ENCODE data around the gene ADAM33. TPM values are rescaled to one million over a fixed set of nuclear protein-coding genes. Genes with fewer than 3 reads are reported as not detected.
A peak's percentile ranks its signal among the peaks of the same experiment; 100 is the strongest.

Gene ADAM33
- polyA plus RNA-seq, 1 donor from 2014 or later = not detected

DNA sequence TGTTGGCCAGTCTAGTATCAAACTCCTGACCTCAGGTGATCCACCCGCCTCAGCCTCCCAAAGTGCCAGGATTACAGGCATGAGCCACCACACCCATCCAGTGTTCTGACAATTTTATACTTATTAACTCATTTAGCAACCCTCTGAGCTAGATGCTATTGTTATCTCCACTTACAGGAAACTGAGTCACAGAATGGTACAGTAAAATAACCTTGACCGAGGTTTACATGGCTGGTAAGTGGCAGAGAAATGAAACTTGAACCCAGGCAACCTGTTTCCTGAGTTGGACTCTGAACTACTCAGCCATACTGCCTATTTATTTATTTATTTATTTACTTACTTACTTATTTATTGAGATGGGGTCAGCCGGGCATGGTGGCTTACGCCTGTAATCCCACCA, 37.2 kb upstream of the ADAM33 start:
- TF ChIP-seq TAF1 (IDR thresholded peaks at IDR 0.05; ENCODE audit: low read depth) = no peak
- TF ChIP-seq EZH2 (IDR thresholded peaks at IDR 0.05; ENCODE audit: borderline replicate concordance, insufficient read depth, low read length, poor library complexity, severe bottlenecking) = no peak
- TF ChIP-seq, protein P1, sequence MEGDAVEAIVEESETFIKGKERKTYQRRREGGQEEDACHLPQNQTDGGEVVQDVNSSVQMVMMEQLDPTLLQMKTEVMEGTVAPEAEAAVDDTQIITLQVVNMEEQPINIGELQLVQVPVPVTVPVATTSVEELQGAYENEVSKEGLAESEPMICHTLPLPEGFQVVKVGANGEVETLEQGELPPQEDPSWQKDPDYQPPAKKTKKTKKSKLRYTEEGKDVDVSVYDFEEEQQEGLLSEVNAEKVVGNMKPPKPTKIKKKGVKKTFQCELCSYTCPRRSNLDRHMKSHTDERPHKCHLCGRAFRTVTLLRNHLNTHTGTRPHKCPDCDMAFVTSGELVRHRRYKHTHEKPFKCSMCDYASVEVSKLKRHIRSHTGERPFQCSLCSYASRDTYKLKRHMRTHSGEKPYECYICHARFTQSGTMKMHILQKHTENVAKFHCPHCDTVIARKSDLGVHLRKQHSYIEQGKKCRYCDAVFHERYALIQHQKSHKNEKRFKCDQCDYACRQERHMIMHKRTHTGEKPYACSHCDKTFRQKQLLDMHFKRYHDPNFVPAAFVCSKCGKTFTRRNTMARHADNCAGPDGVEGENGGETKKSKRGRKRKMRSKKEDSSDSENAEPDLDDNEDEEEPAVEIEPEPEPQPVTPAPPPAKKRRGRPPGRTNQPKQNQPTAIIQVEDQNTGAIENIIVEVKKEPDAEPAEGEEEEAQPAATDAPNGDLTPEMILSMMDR (IDR thresholded peaks at IDR 0.05; ENCODE audit: poor library complexity, severe bottlenecking) = no peak
- TF ChIP-seq RAD21 (conservative IDR thresholded peaks at IDR 0.05) = no peak
- TF ChIP-seq MXI1 (conservative IDR thresholded peaks at IDR 0.05; ENCODE audit: poor library complexity, severe bottlenecking) = no peak
- TF ChIP-seq EP300 (conservative IDR thresholded peaks at IDR 0.05; ENCODE audit: poor library complexity, severe bottlenecking) = no peak
- no peak for TF ChIP-seq SMC3 (conservative IDR thresholded peaks at IDR 0.05; ENCODE audit: poor library complexity)
- no peak overlapping the region for H3K4me3 ChIP-seq (ENCODE audit: low read length)
- no peaks in the 10 kb centered on the region for H3K79me2 ChIP-seq (replicated peaks; ENCODE audit: insufficient read depth, low read length)
- H2AFZ ChIP-seq (ENCODE audit: low read depth, low read length) = no peak overlapping the region
- no peaks in the 10 kb centered on the region for H3K36me3 ChIP-seq (ENCODE audit: insufficient read depth, low read length)
- no peak overlapping the region for H3K4me2 ChIP-seq (ENCODE audit: low read length)
- H4K20me1 ChIP-seq (ENCODE audit: insufficient read depth) = no peaks in the 10 kb centered on the region
- H3K27ac ChIP-seq (ENCODE audit: low read length) = no peak overlapping the region
- no peaks in the 10 kb centered on the region for H3F3A ChIP-seq (ENCODE audit: insufficient read depth, low read length, poor library complexity, severe bottlenecking)
- H3K9ac ChIP-seq (ENCODE audit: low read length) = no peak overlapping the region
- H3K27me3 ChIP-seq (ENCODE audit: insufficient read depth, low read depth, low read length) = no peaks in the 10 kb centered on the region
- H3K9me3 ChIP-seq (ENCODE audit: low read length) = no peaks in the 10 kb centered on the region
- H3K9me2 ChIP-seq (ENCODE audit: insufficient read depth, low read length) = no peaks in the 10 kb centered on the region

DNA sequence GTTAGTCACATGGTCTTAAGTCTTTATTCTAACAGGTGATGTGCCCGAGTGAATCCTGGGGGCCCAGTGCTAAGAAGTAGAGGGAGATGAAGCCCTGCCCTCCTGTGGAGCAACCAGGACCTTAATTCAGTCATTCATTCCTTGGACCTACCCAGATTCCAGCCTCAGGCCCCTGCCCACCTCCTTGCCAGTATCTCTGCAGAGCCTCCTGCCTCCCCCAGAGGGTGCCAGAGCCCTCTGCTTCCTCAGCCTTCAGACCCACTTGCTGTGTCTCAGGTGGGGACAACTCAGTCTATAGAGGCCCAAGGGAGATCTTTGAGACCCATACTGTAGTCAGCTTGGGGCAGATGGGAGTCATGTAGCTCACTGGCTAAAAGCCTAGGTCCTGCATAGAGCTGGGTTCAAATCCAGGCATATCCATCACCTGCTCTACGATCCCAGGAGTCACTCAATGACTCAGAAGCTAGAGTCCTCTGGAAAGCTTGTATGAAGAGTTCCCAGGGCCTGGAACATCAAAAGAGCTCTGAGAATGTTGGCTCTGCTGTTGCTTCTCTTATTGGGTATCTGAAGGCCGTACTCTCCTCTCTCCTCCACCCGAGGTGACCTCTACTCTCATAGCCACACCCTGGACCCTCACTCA, 34.5 kb upstream of the ADAM33 start:
- Histone ChIP-seq H2AFZ (ENCODE audit: low read depth, low read length) (no peak overlapping the region), H4K20me1 (ENCODE audit: insufficient read depth) (no peaks in the 10 kb centered on the region), H3K27me3 (ENCODE audit: insufficient read depth, low read depth, low read length) (no peaks in the 10 kb centered on the region), H3K36me3 (ENCODE audit: insufficient read depth, low read length) (no peaks in the 10 kb centered on the region), H3K79me2 (replicated peaks; ENCODE audit: insufficient read depth, low read length) (no peaks in the 10 kb centered on the region), H3K27ac (ENCODE audit: low read length) (no peak overlapping the region), H3F3A (ENCODE audit: insufficient read depth, low read length, poor library complexity, severe bottlenecking) (no peaks in the 10 kb centered on the region), H3K4me2 (ENCODE audit: low read length) (no peak overlapping the region), H3K9ac (ENCODE audit: low read length) (no peak overlapping the region), H3K4me3 (ENCODE audit: low read length) (no peak overlapping the region), H3K9me2 (ENCODE audit: insufficient read depth, low read length) (no peaks in the 10 kb centered on the region), H3K9me3 (ENCODE audit: low read length) (no peaks in the 10 kb centered on the region)
- TF ChIP-seq, protein P1 (IDR thresholded peaks at IDR 0.05; ENCODE audit: poor library complexity, severe bottlenecking) = peak; percentile 70
- TF ChIP-seq EP300 (conservative IDR thresholded peaks at IDR 0.05; ENCODE audit: poor library complexity, severe bottlenecking) (no peak), TAF1 (IDR thresholded peaks at IDR 0.05; ENCODE audit: low read depth) (no peak), MXI1 (conservative IDR thresholded peaks at IDR 0.05; ENCODE audit: poor library complexity, severe bottlenecking) (no peak), SMC3 (conservative IDR thresholded peaks at IDR 0.05; ENCODE audit: poor library complexity) (peak; percentile 72), RAD21 (conservative IDR thresholded peaks at IDR 0.05) (peak; percentile 72)

DNA sequence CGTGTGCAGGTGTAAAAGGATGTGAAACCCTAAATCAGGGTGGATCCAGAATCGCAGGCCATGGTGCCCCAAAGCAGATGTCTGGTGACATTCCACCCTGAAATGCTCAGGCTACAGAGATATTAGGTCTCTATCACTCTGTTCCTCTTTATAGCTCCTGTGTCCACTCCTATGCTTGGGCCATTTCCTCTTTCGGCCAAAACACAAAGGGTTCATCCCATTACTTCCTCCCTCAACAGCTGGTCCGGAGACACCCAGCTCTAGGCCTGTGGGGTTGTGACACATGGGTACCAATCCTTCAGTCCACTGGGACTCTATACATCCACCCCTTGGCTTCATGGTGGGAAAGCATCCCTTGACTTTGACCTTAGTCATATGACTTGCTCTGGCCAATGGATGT, 32.3 kb upstream of the ADAM33 start:
- Histone ChIP-seq H2AFZ (ENCODE audit: low read depth, low read length) (no peak overlapping the region), H4K20me1 (ENCODE audit: insufficient read depth) (no peaks in the 10 kb centered on the region), H3K9me2 (ENCODE audit: insufficient read depth, low read length) (no peaks in the 10 kb centered on the region), H3F3A (ENCODE audit: insufficient read depth, low read length, poor library complexity, severe bottlenecking) (no peaks in the 10 kb centered on the region), H3K36me3 (ENCODE audit: insufficient read depth, low read length) (no peaks in the 10 kb centered on the region), H3K9me3 (ENCODE audit: low read length) (no peaks in the 10 kb centered on the region), H3K27me3 (ENCODE audit: insufficient read depth, low read depth, low read length) (no peaks in the 10 kb centered on the region), H3K79me2 (replicated peaks; ENCODE audit: insufficient read depth, low read length) (no peaks in the 10 kb centered on the region), H3K27ac (ENCODE audit: low read length) (no peak overlapping the region), H3K9ac (ENCODE audit: low read length) (no peak overlapping the region), H3K4me2 (ENCODE audit: low read length) (no peak overlapping the region), H3K4me3 (ENCODE audit: low read length) (no peak overlapping the region)
- TF ChIP-seq SMC3 (conservative IDR thresholded peaks at IDR 0.05; ENCODE audit: poor library complexity) = no peak
